Measurements from ENCODE around the gene TBPL2. TPM values are rescaled to one million over a fixed set of nuclear protein-coding genes. Genes with fewer than 3 reads are reported as not detected.

TBPL2 gene
- total and polyA plus RNA-seq, 2 donors (not counting 3 experiments of a cell fraction or from before 2014, with no cell fraction given) = not detected

GRCh38 chr14:55370883-55371455 lies 69.4 kb downstream of the TBPL2 start:
- dilution Hi-C loops (cut with MboI; ENCODE audit: extremely low pct_ligation_motif_present, low sequenced_read_pairs) (no loop called here), intact Hi-C loops (cut with micrococcal nuclease) (no loop called here)
- DNase-seq (ENCODE audit: low read depth, low spot score) (no peak), FAIRE-seq (no peak)
- Histone ChIP-seq H3K36me3 (ENCODE audit: control insufficient read depth in 2 of 2, extremely low read depth in 1 of 2, insufficient read depth in 2 of 2, low read length in 2 of 2) (peaks cover 4 to 6% of the 10 kb centered on the region in 2 experiments), H3K4me1 (ENCODE audit: control insufficient read depth, extremely low read depth, insufficient read depth, low read length) (no peaks in the 10 kb centered on the region), H3K9me3 (replicated peaks; ENCODE audit: control insufficient read depth, insufficient read depth, low read length) (no peaks in the 10 kb centered on the region), H3K27ac (ENCODE audit: insufficient read depth, low read depth, low read length) (no peak overlapping the region), H4K20me1 (replicated peaks; ENCODE audit: control insufficient read depth, extremely low read depth, insufficient read depth, low read length) (no peaks in the 10 kb centered on the region), H3K9ac (replicated peaks; ENCODE audit: extremely low read depth, insufficient read depth, low read length) (no peak overlapping the region), H3K9me1 (replicated peaks; ENCODE audit: control insufficient read depth, extremely low read depth, insufficient read depth, low read length) (no peaks in the 10 kb centered on the region), H3K4me2 (ENCODE audit: insufficient read depth, low read length) (no peak overlapping the region), H2AFZ (ENCODE audit: low read depth, low read length) (no peak overlapping the region), H3K4me3 (replicated peaks in 1 of 3; ENCODE audit: insufficient read depth in 1 of 3, low read depth in 1 of 3, low read length in 3 of 3) (no peak overlapping the region), H3K27me3 (ENCODE audit: control insufficient read depth in 2 of 2, insufficient read depth in 2 of 2, low read length in 2 of 2) (no peaks in the 10 kb centered on the region), H3K79me2 (ENCODE audit: control insufficient read depth, insufficient read depth, low read length) (no peaks in the 10 kb centered on the region)
- TF ChIP-seq GATA2 (IDR thresholded peaks at IDR 0.05; ENCODE audit: insufficient read depth, insufficient read length, low read depth, low read length) (no peak), FOS (IDR thresholded peaks at IDR 0.05; ENCODE audit: borderline replicate concordance, insufficient read depth, low read length) (no peak), POLR2A (IDR thresholded peaks at IDR 0.05; ENCODE audit: low read depth, low read length) (no peak), POLR2AphosphoS5 (IDR thresholded peaks at IDR 0.05; ENCODE audit: insufficient read depth, low read depth, low read length) (no peak), EZH2 (IDR thresholded peaks at IDR 0.05; ENCODE audit: borderline replicate concordance, low read depth, low read length, severe bottlenecking) (no peak), MAX (IDR thresholded peaks at IDR 0.05; ENCODE audit: insufficient read depth, insufficient read length) (no peak), JUN (IDR thresholded peaks at IDR 0.05; ENCODE audit: borderline replicate concordance, insufficient read depth, insufficient read length, low read depth) (no peak), CTCF (IDR thresholded peaks at IDR 0.05; ENCODE audit: extremely low read depth in 1 of 2, insufficient read depth in 1 of 2, low read depth in 1 of 2, low read length in 2 of 2) (no peak), MYC (IDR thresholded peaks at IDR 0.05; ENCODE audit: low read depth, low read length) (no peak)
- ChIA-PET POLR2A (no interaction called here), CTCF (interaction anchor here (1.2 kb wide), 1 partner anchor 15 kb away, joined by 3 read pairs; no protein-coding TSS in a partner anchor)
- no TSS peak for BruUV-seq (replicated peaks)

Measured in endothelial cell of umbilical vein (primary cell).